GM12872 (cell line): Measurements from ENCODE around the gene GRK1.

Source experiments
- TF ChIP-seq, protein P1 (sequence below): IDR thresholded peaks from 3 replicates; pipeline ENCODE4 v1.5.1; 2011; ENCODE audit warnings: low read depth, mild to moderate bottlenecking, low read length, moderate library complexity; ENCODE audit not compliant: insufficient read depth

GRK1 gene

DNA sequence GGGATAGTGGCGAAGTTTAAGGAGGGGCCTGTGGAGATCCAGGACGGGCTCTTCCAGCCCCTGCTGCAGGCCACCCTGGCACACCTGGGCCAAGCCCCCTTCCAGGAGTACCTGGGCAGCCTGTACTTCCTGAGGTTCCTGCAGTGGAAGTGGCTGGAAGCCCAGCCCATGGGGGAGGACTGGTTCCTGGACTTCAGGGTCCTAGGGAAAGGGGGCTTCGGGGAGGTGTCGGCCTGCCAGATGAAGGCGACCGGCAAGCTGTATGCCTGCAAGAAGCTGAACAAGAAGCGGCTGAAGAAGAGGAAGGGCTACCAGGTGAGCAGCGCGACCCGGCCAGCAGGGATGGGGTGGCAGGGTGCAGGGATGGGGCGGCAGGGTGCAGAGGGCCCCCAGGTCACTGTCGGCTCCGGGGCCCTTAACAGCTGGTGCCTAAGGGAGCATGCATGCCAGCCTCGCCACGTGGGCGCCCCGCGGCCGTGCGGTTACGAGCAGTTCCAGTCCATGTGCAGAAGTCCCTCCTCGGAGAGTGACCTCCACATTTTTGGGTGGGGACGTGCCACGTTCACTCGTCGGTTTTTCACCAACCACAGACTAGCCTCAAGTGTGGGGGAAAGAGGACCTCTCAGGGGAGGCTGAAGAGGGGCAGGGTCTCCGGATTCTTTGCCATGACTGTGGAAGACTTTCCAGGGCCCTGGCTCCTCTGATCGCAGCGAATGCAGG, 912 bp downstream of the GRK1 start:
- TF ChIP-seq, protein P1, sequence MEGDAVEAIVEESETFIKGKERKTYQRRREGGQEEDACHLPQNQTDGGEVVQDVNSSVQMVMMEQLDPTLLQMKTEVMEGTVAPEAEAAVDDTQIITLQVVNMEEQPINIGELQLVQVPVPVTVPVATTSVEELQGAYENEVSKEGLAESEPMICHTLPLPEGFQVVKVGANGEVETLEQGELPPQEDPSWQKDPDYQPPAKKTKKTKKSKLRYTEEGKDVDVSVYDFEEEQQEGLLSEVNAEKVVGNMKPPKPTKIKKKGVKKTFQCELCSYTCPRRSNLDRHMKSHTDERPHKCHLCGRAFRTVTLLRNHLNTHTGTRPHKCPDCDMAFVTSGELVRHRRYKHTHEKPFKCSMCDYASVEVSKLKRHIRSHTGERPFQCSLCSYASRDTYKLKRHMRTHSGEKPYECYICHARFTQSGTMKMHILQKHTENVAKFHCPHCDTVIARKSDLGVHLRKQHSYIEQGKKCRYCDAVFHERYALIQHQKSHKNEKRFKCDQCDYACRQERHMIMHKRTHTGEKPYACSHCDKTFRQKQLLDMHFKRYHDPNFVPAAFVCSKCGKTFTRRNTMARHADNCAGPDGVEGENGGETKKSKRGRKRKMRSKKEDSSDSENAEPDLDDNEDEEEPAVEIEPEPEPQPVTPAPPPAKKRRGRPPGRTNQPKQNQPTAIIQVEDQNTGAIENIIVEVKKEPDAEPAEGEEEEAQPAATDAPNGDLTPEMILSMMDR, result no peak

DNA sequence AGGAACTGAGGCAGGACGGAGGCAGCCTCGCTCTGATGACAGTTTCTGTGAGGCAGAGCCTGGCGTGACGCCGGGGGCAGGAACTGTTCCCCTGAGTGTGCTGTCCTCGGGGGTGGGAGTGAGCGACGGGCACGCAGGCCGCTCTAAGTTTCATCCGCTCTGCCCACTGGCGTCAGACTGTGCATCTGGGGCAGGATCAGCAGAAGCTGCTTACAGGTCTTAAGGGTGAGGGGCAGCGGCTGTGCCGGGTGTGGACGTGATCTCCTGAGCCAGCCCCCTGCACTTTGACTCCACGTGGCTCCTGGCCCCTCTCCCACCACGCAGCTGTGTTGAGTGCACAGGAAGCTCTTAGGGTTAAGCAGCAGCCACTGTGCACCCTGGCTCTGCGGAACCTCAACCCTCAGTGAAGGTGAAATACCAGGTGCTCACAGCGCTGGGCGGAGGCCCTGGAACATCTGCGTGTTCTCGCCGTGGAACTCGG, 1.5 kb downstream of the GRK1 start:
- TF ChIP-seq, protein P1, result no peak

- TF ChIP-seq, protein P1, result no peak
Observed at GRCh38 chr13:113669231-113669754, 2.3 kb downstream of the GRK1 start.

DNA sequence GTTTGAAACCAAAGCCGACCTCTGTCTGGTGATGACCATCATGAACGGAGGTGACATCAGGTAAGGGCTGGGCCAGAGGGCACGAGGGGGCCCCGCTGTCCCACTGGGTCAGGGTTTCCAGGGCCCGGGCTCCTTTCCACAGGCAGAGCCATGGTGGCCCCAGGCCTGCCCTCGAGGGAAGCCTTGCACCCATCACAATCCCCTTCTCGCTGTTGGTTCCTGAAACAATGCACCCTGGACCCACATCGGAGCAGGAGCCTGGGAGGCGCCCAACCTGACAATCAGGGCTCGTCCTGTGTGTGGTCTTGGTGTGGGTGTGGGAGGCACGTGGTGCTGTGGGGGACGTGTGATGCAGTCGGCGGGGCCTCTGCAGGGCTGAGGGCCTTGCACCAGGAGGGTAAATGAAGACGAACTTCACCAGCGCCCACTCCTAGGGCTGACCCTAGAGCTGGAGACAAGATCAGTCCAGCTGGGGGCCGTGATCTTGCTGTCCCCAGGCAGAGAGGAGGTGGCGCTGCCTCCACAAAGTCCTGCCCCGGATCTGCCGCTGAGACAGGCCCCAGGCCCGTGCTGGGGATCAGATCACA, 2.8 kb downstream of the GRK1 start:
- TF ChIP-seq, protein P1, result no peak

GRCh38 chr13:113670541-113670940, 3.5 kb downstream of the GRK1 start:
- TF ChIP-seq, protein P1, result no peak

DNA sequence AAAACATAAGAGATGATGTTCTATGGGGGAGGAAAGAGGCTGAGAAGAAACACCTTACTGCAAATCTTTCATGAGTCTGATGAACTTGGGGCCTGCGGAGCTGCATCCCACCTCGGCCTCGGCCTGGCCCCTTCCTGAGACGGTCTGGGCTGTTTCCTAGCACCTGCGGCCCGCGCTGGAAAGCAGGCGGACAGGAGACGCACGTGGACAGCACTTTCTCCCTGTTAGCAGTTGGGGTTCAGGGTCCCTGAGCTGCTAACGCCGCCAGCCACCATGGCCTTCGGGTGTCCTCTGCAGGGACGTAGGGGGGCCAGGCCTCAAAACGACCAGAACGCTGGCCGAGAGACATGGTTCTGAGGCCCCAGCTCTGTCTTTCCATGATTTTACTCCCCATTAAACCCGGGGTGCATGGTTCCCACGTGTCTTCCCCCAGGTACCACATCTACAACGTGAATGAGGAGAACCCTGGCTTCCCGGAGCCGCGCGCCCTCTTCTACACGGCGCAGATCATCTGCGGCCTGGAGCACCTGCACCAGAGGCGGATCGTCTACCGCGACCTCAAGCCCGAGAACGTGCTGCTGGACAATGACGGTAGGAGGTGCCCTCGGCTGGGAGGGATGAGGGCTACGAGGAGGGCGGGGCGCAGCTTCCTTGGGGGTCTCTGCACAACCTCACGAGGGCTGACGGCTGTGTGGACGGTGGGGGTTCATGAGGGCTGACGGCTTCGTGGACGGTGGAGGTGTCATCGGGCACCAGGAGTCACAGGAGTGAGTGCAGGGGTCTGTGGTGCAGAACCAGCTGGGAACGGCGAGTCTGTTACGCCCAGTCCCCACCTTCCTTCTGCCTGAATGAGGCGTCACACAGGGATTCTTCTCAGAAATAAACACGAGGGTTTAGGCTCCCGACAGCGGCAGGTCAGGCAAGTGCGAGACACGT, 4.3 kb downstream of the GRK1 start:
- TF ChIP-seq, protein P1, result no peak
